HG03103 (cell line): ENCODE data around the gene TK1.

Experiments
- ATAC-seq: cut with Tn5 transposase; IDR thresholded peaks from one replicate; pipeline ENCODE4 v1.9.1; 2021; ENCODE audit warnings: low read depth; ENCODE audit not compliant: unreplicated experiment

TK1 gene

GRCh38 chr17:78135858-78136500 lies 50.9 kb downstream of the TK1 start:
- ATAC-seq, result no peak

GRCh38 chr17:78134899-78135385 lies 51.9 kb downstream of the TK1 start:
- ATAC-seq, result no peak

GRCh38 chr17:78133971-78134898 lies 52.6 kb downstream of the TK1 start:
- ATAC-seq, result no peak

- no peak for ATAC-seq
Observed at GRCh38 chr17:78133179-78133951, 53.5 kb downstream of the TK1 start.

GRCh38 chr17:78132767-78133178 lies 54.1 kb downstream of the TK1 start:
- ATAC-seq, result no peak

GRCh38 chr17:78132084-78132676 lies 54.7 kb downstream of the TK1 start:
- ATAC-seq, result no peak

GRCh38 chr17:78131172-78132083 lies 55.4 kb downstream of the TK1 start:
- no peak for ATAC-seq

- ATAC-seq, result no peak
Observed at GRCh38 chr17:78130437-78131101, 56.3 kb downstream of the TK1 start, which contains the start of gene TMC8. Gene TMC8 (plus strand): TSS chr17:78130771. CDS start chr17:78131589, 818 bp downstream.

GRCh38 chr17:78130090-78130436 lies 56.8 kb downstream of the TK1 start:
- ATAC-seq, result no peak

- ATAC-seq, result no peak
Observed at GRCh38 chr17:78129351-78130089, 57.3 kb downstream of the TK1 start.

- no peak for ATAC-seq
Observed at GRCh38 chr17:78128551-78129350, 58.1 kb downstream of the TK1 start, which contains the start of gene TMC6. Gene TMC6 (minus strand): TSS chr17:78128755. CDS start chr17:78126832, 1,923 bp downstream.

GRCh38 chr17:78127888-78128550 lies 58.8 kb downstream of the TK1 start:
- ATAC-seq, result no peak

GRCh38 chr17:78127239-78127887 lies 59.5 kb downstream of the TK1 start:
- ATAC-seq, result no peak

GRCh38 chr17:78126895-78127238 lies 60.0 kb downstream of the TK1 start:
- ATAC-seq, result no peak

- no peak for ATAC-seq
Observed at GRCh38 chr17:78125976-78126894, 60.6 kb downstream of the TK1 start.
